Measurements from ENCODE around the gene CNN2.
A peak's percentile ranks its signal among the peaks of the same experiment; 100 is the strongest.

The CNN2 gene

DNA sequence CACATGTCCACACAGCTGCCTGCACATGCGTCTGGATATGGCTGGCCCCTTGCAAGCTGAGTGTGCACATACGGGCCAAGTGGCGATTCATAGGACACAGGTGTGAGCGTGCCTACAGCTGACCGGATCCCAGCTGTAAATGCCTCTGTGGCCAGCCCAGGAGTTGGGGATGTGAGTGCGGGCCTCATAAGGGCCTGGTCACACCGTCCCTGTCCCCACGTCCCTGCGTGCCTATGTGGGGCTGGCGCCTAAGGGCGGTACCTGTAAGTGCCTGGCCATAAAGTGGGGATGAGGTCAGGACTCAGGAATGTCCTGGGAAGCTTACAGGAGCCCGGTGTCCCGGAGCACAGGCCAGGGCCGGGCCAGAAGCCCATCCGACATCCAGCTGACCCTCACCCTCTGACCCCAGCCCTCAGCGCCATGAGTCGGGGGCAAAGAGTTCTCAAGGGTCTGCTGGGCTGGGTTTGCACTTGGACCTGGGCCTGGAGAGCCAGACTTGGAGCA lies 39.2 kb downstream of the CNN2 start:
- no peak for DNase-seq (ENCODE audit: low spot score)

DNA sequence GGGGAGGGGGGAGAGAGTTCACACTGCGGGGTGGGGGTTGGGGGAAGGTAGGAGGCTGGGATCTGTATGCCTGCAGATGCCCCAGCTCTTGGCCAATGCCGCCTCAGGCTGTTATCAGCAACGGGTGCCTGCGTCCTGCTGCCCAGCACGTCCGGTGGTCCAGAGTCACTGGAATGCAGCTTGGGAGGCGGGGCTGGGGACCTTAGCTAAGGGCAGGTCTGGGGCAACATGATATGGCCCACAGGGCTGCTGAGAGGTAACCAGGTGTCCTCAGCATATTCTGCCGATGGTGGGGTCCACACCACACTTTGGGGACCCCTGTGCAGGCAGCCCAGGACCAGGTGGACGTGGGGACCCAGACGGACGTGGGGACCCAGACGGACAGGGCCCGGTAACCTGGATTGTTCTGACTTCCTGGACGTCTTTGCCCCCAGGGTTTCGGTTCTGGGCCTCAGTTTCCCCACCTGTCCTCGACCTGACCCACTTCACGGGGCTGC lies 39.9 kb downstream of the CNN2 start:
- no peak for DNase-seq (ENCODE audit: low spot score)

- DNase-seq (ENCODE audit: low spot score), result no peak
These were observed 40.4 kb downstream of the CNN2 start, which contains the start of gene ARHGAP45 for GRCh38 chr19:1066748-1067340. ARHGAP45 (plus strand) TSS chr19:1067167; CDS start chr19:1067406, 239 bp downstream.

DNA sequence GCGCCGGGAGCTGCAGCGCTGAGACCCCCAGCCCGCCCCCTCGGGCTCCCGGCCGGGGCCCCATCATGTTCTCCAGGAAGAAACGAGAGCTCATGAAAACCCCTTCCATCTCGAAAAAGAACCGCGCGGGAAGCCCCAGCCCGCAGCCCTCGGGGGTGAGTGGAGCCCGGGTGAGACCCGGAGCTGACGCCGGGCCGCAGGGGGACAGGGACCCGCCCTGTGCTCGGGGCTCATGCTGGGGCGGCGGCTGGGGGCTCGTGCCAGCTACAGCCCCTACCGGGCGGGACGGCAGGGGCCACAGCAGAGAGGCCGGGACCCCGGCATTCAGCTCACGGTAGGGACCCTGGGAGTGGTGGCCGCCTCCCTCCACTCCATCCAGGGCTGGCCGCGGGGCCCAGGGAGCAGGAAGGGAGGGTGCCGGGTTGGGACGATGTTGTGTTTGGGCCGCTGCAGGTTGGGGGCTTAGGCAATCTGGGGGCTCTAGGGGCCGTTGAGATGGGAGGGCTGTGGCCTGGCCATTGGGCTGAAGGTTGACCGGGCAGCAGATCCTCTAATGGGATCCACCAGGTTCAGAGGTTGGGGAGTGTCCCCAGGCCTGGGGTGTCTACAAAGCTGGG lies 41.0 kb downstream of the CNN2 start:
- no peak for DNase-seq (ENCODE audit: low spot score)

DNA sequence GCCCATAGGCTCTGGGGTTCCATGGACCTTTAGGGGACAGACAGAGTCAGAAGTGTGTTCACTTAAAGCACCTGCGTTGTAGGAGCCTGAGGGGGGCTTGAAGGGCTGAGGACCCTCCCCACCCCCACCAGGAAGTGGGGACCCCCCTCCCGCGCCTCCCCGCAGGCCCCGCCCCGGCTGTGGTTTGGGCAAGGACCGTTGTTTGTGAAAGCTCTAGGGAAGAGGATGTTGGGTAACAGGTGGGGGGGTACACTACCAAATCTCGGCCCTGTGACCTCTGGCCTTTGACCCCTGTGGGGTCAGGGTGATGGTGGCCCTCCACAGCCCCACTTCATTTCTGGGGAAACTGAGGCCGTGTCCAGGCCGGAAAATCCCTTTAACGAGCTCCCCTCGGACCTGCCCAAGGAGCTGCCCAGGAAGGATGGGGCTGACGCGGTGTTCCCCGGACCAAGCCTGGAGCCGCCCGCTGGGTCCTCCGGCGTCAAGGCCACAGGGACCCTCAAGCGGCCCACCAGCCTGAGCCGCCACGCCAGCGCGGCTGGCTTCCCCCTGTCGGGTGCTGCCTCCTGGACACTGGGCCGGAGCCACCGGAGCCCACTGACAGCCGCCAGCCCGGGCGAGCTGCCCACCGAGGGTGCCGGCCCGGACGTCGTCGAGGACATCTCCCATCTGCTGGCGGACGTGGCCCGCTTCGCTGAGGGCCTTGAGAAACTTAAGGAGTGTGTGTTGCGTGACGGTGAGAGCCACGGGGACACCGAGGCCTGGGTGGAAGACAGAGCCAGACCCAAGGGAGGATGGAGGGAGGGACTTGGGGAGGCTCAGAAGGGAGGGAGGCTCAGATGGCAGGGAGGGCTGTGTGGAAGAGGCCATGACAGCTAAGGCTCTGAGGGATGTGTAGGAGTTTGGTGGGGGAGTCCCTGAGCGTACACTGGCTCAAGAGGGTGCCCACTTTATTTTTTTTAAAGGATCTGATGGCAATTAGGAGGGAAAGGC lies 41.9 kb downstream of the CNN2 start:
- DNase-seq (ENCODE audit: low spot score), result peak; percentile 42

DNA sequence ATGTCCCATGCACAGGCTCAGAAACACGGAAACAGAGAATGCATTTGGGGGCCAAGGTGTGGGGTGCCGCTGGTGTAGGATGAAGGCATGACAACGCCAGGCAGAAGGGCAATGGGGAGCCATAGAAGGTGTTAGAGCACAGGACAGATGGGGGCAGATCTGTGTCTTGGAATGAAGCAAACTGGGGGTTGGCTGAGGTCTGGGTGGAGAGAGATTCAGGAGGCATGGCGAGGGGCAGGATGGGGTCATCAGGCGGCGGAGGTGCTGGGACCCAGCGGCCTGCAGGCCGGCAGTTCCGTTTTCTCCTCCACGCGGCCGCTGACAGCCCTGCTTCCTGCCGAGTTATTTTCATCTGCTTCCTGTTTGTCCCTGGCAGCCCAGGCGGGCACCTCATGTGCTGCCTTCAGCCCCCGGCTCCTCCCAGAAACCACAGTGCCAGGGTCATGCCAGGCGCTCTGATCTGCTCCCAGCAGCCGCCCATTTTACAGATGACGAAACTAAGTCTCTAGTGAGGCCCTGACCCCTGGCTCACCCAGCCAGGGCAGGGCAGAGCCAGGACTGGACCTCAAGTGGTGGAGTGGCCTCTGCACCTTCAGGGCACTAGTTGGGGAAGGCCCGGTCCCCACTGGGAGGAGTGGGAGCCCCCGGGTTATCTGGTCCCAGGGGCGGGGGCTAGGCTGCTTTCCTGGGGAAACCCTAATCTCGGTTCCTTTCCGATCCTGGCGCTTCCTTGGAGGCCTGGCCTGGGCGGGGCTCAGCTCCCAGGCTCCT lies 42.8 kb downstream of the CNN2 start:
- peak; percentile 51 for DNase-seq (ENCODE audit: low spot score)

- no peak for DNase-seq (ENCODE audit: low spot score)
These were observed 44.1 kb downstream of the CNN2 start for GRCh38 chr19:1070576-1070930.

DNA sequence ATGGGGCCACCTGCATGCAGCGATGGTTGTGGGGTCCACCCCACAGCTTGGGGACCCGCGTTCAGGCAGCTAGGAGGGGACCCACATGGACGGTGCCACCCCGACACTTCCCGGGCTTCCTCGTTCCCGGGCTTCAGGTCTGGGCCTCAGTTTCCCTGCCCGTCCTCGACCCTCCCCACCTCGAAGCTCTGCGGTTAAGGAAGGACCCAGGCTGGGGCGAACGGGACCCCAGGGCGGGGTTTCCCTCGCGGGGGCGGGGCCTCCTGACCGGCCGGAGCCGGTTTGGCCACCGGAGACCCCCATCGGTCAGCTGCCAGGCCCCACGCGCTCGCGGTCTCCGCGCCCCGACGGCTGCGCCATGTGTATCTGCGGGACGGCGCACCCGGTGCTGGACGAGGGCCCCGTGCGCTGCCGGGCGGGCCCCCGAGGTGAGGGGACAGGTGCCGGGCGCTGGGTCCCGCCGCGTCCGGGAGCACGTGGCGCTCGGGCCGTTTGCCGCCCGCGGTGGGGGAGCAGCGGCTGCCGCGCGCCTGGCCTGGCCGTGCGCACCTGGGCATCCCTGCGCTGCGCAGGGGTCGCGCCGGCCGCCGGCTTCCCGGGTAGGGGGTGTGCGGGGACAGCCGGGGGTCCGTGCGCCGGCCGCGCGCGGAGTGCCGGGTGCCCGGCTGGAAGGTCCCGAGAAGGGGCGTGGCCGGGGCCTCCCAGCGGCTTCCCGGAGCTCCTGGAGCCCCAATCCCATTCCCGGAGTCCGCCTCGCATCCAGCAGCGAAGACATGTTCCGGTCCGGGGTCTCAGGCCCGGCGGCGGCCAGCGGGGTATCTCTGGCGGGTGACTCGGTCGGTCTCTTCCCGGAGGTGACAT lies 44.8 kb downstream of the CNN2 start:
- DNase-seq (ENCODE audit: low spot score), result no peak

GRCh38 chr19:1072371-1073015 lies 46.1 kb downstream of the CNN2 start:
- DNase-seq (ENCODE audit: low spot score), result no peak

- no peak for DNase-seq (ENCODE audit: low spot score)
These were observed 46.9 kb downstream of the CNN2 start for GRCh38 chr19:1073063-1073955.

DNA sequence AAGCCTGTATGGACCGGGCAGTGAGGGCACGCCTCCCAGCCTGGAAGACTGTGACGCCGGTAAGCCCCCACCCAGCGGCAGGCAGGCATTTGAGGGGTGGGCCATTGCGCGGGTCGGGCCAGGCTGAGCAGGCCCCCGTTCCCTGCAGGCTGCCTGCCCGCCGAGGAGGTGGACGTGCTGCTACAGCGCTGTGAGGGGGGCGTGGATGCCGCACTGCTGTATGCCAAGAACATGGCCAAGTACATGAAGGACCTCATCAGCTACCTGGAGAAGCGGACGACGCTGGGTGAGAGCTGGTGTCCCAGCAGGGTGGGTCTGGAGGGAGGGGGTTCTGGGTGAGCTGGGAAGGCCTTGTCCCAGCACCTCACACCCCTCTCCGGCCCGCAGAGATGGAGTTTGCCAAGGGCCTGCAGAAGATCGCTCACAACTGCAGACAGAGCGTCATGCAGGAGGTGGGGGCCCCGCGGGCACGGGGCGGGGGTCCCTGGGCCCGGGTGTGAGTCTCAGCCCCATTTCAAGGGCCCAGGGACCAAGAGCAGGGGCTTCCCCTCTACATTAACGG lies 47.6 kb downstream of the CNN2 start:
- no peak for DNase-seq (ENCODE audit: low spot score)

- DNase-seq (ENCODE audit: low spot score), result no peak
These were observed 48.3 kb downstream of the CNN2 start for GRCh38 chr19:1074544-1075283.

DNA sequence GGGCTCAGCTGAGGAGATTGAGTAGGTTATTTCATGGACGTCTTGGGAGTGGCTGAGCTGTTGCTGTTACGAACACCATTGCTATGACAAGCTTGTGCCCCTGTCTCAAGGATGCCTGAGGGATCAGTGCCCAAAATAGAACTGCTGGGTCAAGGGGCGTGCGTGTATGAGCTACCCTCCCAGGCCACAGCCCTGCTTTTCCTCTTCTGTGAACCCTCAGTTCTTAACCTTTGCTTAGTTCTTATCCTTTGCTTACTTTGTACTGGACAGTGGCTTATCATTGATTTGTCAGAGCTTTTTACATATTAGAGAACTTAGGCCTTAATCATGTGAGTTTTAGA lies 49.6 kb downstream of the CNN2 start:
- DNase-seq (ENCODE audit: low spot score), result no peak

DNA sequence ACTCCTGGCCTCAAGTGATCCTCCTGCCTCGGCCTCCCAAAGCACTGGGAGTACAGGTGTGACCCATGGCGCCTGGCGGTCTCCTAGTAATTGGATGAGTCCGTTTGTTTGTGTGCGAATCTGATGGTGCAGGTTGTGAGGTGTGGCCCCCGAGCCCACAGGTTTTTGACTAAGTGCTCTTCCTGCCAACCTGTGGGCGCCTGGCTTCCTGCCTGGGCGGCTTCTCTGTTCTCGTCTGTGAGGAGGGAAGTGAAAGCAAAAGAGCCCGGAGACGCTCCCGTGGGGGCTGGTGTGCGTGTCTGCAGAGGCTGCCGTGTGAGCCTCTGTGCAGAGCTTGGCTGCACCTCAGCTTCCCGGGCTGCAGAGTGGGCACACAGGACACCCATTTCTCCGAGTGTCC lies 50.5 kb downstream of the CNN2 start:
- DNase-seq (ENCODE audit: low spot score), result peak; percentile 40

DNA sequence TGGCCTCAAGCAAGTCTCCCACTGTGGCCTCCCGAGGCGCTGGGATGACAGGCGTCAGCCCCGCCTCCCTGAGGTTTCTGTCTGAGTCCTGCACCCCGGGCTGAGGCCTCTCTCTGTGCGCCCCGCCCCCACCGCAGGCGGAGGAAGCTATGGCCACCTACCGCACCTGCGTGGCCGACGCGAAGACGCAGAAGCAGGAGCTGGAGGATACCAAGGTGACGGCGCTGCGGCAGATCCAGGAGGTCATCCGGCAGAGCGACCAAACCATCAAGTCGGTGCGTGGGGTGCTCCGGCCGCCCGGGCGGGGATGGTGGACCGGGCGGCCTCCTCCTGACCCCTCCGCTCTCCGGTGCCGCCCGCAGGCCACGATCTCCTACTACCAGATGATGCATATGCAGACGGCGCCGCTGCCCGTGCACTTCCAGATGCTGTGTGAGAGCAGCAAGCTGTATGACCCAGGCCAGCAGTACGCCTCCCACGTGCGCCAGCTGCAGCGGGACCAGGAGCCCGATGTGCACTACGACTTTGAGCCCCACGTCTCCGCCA lies 53.2 kb downstream of the CNN2 start:
- DNase-seq (ENCODE audit: low spot score), result no peak

- DNase-seq (ENCODE audit: low spot score), result no peak
These were observed 54.2 kb downstream of the CNN2 start for GRCh38 chr19:1080360-1081161.

All from pons (tissue), 1 donor.